Measurements from ENCODE around the gene HOXD1. TPM values are rescaled to one million over a fixed set of nuclear protein-coding genes. Genes with fewer than 3 reads are reported as not detected.

The HOXD1 gene
- total RNA-seq, 1 donor from 2014 or later: not detected

DNA sequence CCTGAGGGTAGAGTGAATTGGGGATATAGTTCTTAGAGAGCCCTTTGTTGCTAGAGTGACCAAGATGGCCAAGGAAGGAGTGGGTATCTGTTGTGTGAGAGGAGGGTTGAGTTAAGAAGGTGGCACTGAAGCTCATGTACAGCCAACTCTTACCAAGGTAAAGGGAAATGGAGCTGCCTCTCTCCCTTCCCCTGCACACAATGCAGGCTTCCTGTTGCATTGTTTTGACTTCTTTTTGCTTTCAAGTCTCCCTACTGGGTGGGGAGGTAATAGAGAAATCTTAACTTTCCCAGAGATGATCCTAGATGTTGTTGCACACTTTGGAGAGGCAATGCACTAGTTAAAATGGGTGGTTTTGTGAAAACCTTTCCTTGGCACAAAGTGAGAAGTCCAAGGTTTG lies 23.8 kb downstream of the HOXD1 start:
- no peaks in the 10 kb centered on the region for H3K36me3 Mint-ChIP-seq (ENCODE audit: low read depth)
- peaks cover 7% of the 10 kb centered on the region for H3K27me3 Mint-ChIP-seq (ENCODE audit: low read depth)
- H3K27ac Mint-ChIP-seq (ENCODE audit: unreplicated experiment): no peak overlapping the region
- TF ChIP-seq, protein P1, sequence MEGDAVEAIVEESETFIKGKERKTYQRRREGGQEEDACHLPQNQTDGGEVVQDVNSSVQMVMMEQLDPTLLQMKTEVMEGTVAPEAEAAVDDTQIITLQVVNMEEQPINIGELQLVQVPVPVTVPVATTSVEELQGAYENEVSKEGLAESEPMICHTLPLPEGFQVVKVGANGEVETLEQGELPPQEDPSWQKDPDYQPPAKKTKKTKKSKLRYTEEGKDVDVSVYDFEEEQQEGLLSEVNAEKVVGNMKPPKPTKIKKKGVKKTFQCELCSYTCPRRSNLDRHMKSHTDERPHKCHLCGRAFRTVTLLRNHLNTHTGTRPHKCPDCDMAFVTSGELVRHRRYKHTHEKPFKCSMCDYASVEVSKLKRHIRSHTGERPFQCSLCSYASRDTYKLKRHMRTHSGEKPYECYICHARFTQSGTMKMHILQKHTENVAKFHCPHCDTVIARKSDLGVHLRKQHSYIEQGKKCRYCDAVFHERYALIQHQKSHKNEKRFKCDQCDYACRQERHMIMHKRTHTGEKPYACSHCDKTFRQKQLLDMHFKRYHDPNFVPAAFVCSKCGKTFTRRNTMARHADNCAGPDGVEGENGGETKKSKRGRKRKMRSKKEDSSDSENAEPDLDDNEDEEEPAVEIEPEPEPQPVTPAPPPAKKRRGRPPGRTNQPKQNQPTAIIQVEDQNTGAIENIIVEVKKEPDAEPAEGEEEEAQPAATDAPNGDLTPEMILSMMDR (IDR thresholded peaks at IDR 0.05): no peak
- DNase-seq (ENCODE audit: low spot score): no peak
- no peak overlapping the region for H3K4me3 Mint-ChIP-seq (ENCODE audit: unreplicated experiment)
- H3K4me1 Mint-ChIP-seq (ENCODE audit: low read depth): no peaks in the 10 kb centered on the region
- no peaks in the 10 kb centered on the region for H3K9me3 Mint-ChIP-seq (ENCODE audit: low read depth)

- Mint-ChIP-seq H3K9me3 (ENCODE audit: low read depth) (no peaks in the 10 kb centered on the region), H3K4me3 (ENCODE audit: unreplicated experiment) (no peak overlapping the region), H3K36me3 (ENCODE audit: low read depth) (no peaks in the 10 kb centered on the region), H3K27ac (ENCODE audit: unreplicated experiment) (no peak overlapping the region), H3K4me1 (ENCODE audit: low read depth) (no peaks in the 10 kb centered on the region), H3K27me3 (ENCODE audit: low read depth) (peaks cover 7% of the 10 kb centered on the region)
- no peak for DNase-seq (ENCODE audit: low spot score)
- TF ChIP-seq, protein P1 (IDR thresholded peaks at IDR 0.05): no peak
Observed at GRCh38 chr2:176213406-176213805, 24.9 kb downstream of the HOXD1 start.

DNA sequence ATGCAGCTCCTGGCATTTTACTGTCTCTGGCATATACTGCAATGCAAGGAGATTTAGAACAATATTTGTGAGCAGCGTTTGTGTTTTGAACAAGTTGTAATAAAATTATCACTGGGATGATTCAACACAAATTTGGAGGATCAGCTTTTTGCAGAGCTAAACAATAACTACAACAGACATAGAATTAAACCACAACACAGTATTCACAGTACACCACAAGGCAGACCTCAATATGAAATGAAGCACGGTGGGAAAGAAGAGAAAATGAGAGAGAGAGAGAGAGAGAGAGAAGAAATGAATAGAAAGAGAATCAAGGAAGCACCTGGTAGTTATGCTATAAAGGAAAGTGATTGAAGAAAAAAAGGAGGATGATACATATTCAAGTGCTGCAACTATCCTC lies 39.4 kb downstream of the HOXD1 start:
- no peak overlapping the region for H3K27ac Mint-ChIP-seq (ENCODE audit: unreplicated experiment)
- H3K9me3 Mint-ChIP-seq (ENCODE audit: low read depth): no peaks in the 10 kb centered on the region
- no peaks in the 10 kb centered on the region for H3K4me1 Mint-ChIP-seq (ENCODE audit: low read depth)
- no peaks in the 10 kb centered on the region for H3K36me3 Mint-ChIP-seq (ENCODE audit: low read depth)
- DNase-seq (ENCODE audit: low spot score): no peak
- H3K27me3 Mint-ChIP-seq (ENCODE audit: low read depth): peaks cover 21% of the 10 kb centered on the region
- TF ChIP-seq, protein P1 (IDR thresholded peaks at IDR 0.05): no peak
- H3K4me3 Mint-ChIP-seq (ENCODE audit: unreplicated experiment): no peak overlapping the region

GRCh38 chr2:176234156-176234555 lies 45.7 kb downstream of the HOXD1 start:
- Mint-ChIP-seq H3K4me1 (ENCODE audit: low read depth) (no peaks in the 10 kb centered on the region), H3K9me3 (ENCODE audit: low read depth) (no peaks in the 10 kb centered on the region), H3K27me3 (ENCODE audit: low read depth) (peaks cover 8% of the 10 kb centered on the region), H3K4me3 (ENCODE audit: unreplicated experiment) (no peak overlapping the region), H3K27ac (ENCODE audit: unreplicated experiment) (no peak overlapping the region), H3K36me3 (ENCODE audit: low read depth) (no peaks in the 10 kb centered on the region)
- no peak for DNase-seq (ENCODE audit: low spot score)
- TF ChIP-seq, protein P1 (IDR thresholded peaks at IDR 0.05): no peak

GRCh38 chr2:176234940-176235339 lies 46.5 kb downstream of the HOXD1 start:
- Mint-ChIP-seq H3K27ac (ENCODE audit: unreplicated experiment) (no peak overlapping the region), H3K36me3 (ENCODE audit: low read depth) (no peaks in the 10 kb centered on the region), H3K9me3 (ENCODE audit: low read depth) (no peaks in the 10 kb centered on the region), H3K4me1 (ENCODE audit: low read depth) (no peaks in the 10 kb centered on the region), H3K4me3 (ENCODE audit: unreplicated experiment) (no peak overlapping the region), H3K27me3 (ENCODE audit: low read depth) (peaks cover 8% of the 10 kb centered on the region)
- TF ChIP-seq, protein P1 (IDR thresholded peaks at IDR 0.05): no peak
- DNase-seq (ENCODE audit: low spot score): no peak
